ENCODE results near the gene ECT2L.

GRCh38 chr6:138862456-138862855 lies 66.6 kb downstream of the ECT2L start:
- TF ChIP-seq CTCF (IDR thresholded peaks at IDR 0.05), result no peak
- TF ChIP-seq POLR2A (IDR thresholded peaks at IDR 0.05), result no peak

Data from testis (tissue), 2 donors.